Measurements from ENCODE around the gene INPP5D.

The INPP5D gene

GRCh38 chr2:233031556-233032500 is 28.3 kb upstream of the INPP5D start:
- no peak for DNase-seq (ENCODE audit: low spot score)
- in situ Hi-C loops (cut with MboI; ENCODE audit: low sequenced_read_pairs, unreplicated experiment) = loop anchor here (25.0 kb wide), 1 partner anchor 420 kb away; no protein-coding TSS in a partner anchor
- no peak for TF ChIP-seq CTCF (IDR thresholded peaks at IDR 0.05; ENCODE audit: borderline replicate concordance, control extremely low read depth, extremely low read depth, insufficient read depth, missing control alignments)

GRCh38 chr2:233032551-233033320 is 27.4 kb upstream of the INPP5D start, which contains the start of gene NEU2:
TSS of gene NEU2 (plus strand) at chr2:233032672. CDS start at chr2:233032672, 0 bp downstream.
- in situ Hi-C loops (cut with MboI; ENCODE audit: low sequenced_read_pairs, unreplicated experiment) = loop anchor here (25.0 kb wide), 1 partner anchor 420 kb away; no protein-coding TSS in a partner anchor
- DNase-seq (ENCODE audit: low spot score) = no peak
- no peak for TF ChIP-seq CTCF (IDR thresholded peaks at IDR 0.05; ENCODE audit: borderline replicate concordance, control extremely low read depth, extremely low read depth, insufficient read depth, missing control alignments)

GRCh38 chr2:233033672-233034071 is 26.5 kb upstream of the INPP5D start:
- in situ Hi-C loops (cut with MboI; ENCODE audit: low sequenced_read_pairs, unreplicated experiment) = loop anchor here (25.0 kb wide), 1 partner anchor 421 kb away; no protein-coding TSS in a partner anchor
- no peak for DNase-seq (ENCODE audit: low spot score)
- no peak for TF ChIP-seq CTCF (IDR thresholded peaks at IDR 0.05; ENCODE audit: borderline replicate concordance, control extremely low read depth, extremely low read depth, insufficient read depth, missing control alignments)

GRCh38 chr2:233034091-233034882 is 25.9 kb upstream of the INPP5D start:
- DNase-seq (ENCODE audit: low spot score) = no peak
- TF ChIP-seq CTCF (IDR thresholded peaks at IDR 0.05; ENCODE audit: borderline replicate concordance, control extremely low read depth, extremely low read depth, insufficient read depth, missing control alignments) = no peak
- in situ Hi-C loops (cut with MboI; ENCODE audit: low sequenced_read_pairs, unreplicated experiment) = loop anchor here (25.0 kb wide), 1 partner anchor 422 kb away; no protein-coding TSS in a partner anchor

- no peak for DNase-seq (ENCODE audit: low spot score)
- in situ Hi-C loops (cut with MboI; ENCODE audit: low sequenced_read_pairs, unreplicated experiment) = loop anchor here (25.0 kb wide), 1 partner anchor 423 kb away; no protein-coding TSS in a partner anchor
- no peak for TF ChIP-seq CTCF (IDR thresholded peaks at IDR 0.05; ENCODE audit: borderline replicate concordance, control extremely low read depth, extremely low read depth, insufficient read depth, missing control alignments)
These were observed 24.5 kb upstream of the INPP5D start for GRCh38 chr2:233035426-233036161.

Measured in GM13976 (cell line).